K562 (cell line): ENCODE results near the gene SS18L1. TPM values are rescaled to one million over a fixed set of nuclear protein-coding genes. Genes with fewer than 3 reads are reported as not detected.

Experiments
- CHAMP1 ChIP-seq: fragments of 450-650 bp; IDR thresholded peaks from 2 replicates; pipeline ENCODE4 v1.6.1; 2016; ENCODE audit warnings: mild to moderate bottlenecking
- ERF ChIP-seq: fragments of 450-650 bp; formaldehyde crosslinking; IDR thresholded peaks from 2 replicates; pipeline ENCODE4 v1.4.0; 2020; ENCODE audit warnings: mild to moderate bottlenecking, mixed read lengths
- ETV5 ChIP-seq: sonication (generic); formaldehyde crosslinking; IDR thresholded peaks from 2 replicates; pipeline ENCODE4 v1.4.0; 2020; ENCODE audit warnings: low read depth, mild to moderate bottlenecking, missing genetic modification reagents
- L3MBTL2 ChIP-seq: fragments of 450-650 bp; IDR thresholded peaks from 2 replicates; pipeline ENCODE4 v1.6.1; 2016; ENCODE audit warnings: mild to moderate bottlenecking, moderate library complexity
- MYC ChIP-seq, 2 experiments: fragments of 250-450 bp in 1 of 2; sonication (Bioruptor Pico) in 1 of 2; IDR thresholded peaks; 2 replicates each; pipeline versions ENCODE4 v1.5.1 to v1.6.1; 2012 to 2021; ENCODE audit warnings: low read depth in 2 of 2, borderline replicate concordance in 1 of 2, improper control_type of control experiment in 1 of 2, low read length in 1 of 2, mild to moderate bottlenecking in 1 of 2, moderate library complexity in 1 of 2
- RBFOX2 ChIP-seq: fragments of 200-400 bp; formaldehyde crosslinking; IDR thresholded peaks from 2 replicates; pipeline ENCODE4 v1.6.1; 2017; ENCODE audit warnings: low read depth, mild to moderate bottlenecking, low read length, moderate library complexity
- TSHZ1 ChIP-seq: fragments of 250-450 bp; sonication (Bioruptor Pico); IDR thresholded peaks from 2 replicates; pipeline ENCODE4 v1.4.0; 2020; ENCODE audit warnings: mild to moderate bottlenecking, moderate library complexity
- UBTF ChIP-seq, 2 experiments: IDR thresholded peaks; 2 replicates each; pipeline ENCODE4 v1.6.1; 2012; ENCODE audit warnings: improper control_type of control experiment in 2 of 2, low read depth in 2 of 2, low read length in 2 of 2, borderline replicate concordance in 1 of 2
- ZNF140 ChIP-seq: fragments of 250-450 bp; sonication (Bioruptor Pico); IDR thresholded peaks from 2 replicates; pipeline ENCODE4 v1.8.0; 2021; ENCODE audit warnings: moderate library complexity, mild to moderate bottlenecking, inconsistent platforms
- ZNF41 ChIP-seq: fragments of 250-450 bp; sonication (Bioruptor Pico); conservative IDR thresholded peaks from 2 replicates; pipeline ENCODE4 v1.4.0; 2020; ENCODE audit warnings: mild to moderate bottlenecking
- polyA plus RNA-seq, 8 experiments: library from polyadenylated mRNA; depleted of rRNA in 4 of 8; stranded (reverse) in 5 of 8; unstranded in 3 of 8; fragments of >200 nt; fragmentation: Nextera tagmentation in 2 of 8; fragmentation: Illumina TruSeq in 1 of 8; extraction: Ambion mirVana in 2 of 8; extraction: Trizol in 1 of 8; gene quantifications; 2 replicates each; pipeline versions ENCODE4 v1.2.1 to v1.2.3, GENCODE V29; 2011 to 2014; ENCODE audit warnings: inconsistent platforms in 1 of 8, missing spikeins in 1 of 8
- total RNA-seq, 7 experiments: library from RNA; depleted of rRNA in 6 of 7; stranded (reverse); fragments of >200 nt in 6 of 7; fragmentation: Illumina TruSeq in 2 of 7; extraction: Trizol in 2 of 7; gene quantifications; 2 replicates each; pipeline versions ENCODE4 v1.2.1 to v1.2.3, GENCODE V29; 2011 to 2021; ENCODE audit warnings: low replicate concordance in 1 of 7

SS18L1 gene
- total and polyA plus RNA-seq, 9 of the 15 experiments (the other 6 are each of a cell fraction or from before 2014, with no cell fraction given) = 2.7 to 28.3 (median 15.1) TPM

- TF ChIP-seq ETV5 (CRISPR knock-in tag) = no peak
- no peak for TF ChIP-seq ZNF140 (CRISPR knock-in tag)
- TF ChIP-seq TSHZ1 (CRISPR knock-in tag) = no peak
- peak; percentile 80 to 85; a peak in 2 of 4 replicates for TF ChIP-seq UBTF (IDR thresholded peaks at IDR 0.05; ENCODE audit: borderline replicate concordance in 1 of 2, low read depth in 2 of 2, low read length in 2 of 2)
- TF ChIP-seq ZNF41 (CRISPR knock-in tag) = no peak
- TF ChIP-seq RBFOX2 = peak; percentile 49
- 0 out of 2 replicates have a peak, but pooled peaks have one; percentile 9 for TF ChIP-seq L3MBTL2
- no peak for TF ChIP-seq CHAMP1
- TF ChIP-seq MYC (IDR thresholded peaks at IDR 0.05; ENCODE audit: low read depth, low read length) = no peak
- no peak for TF ChIP-seq MYC (CRISPR knock-in tag; IDR thresholded peaks at IDR 0.05; ENCODE audit: borderline replicate concordance, low read depth)
- 0 out of 2 replicates have a peak, but pooled peaks have one; percentile 16 for TF ChIP-seq ERF (CRISPR knock-in tag)
- TF ChIP-seq, all 486 proteins: peak for 24
Measured at GRCh38 chr20:62142252-62143080, 1.1 kb upstream of the SS18L1 start (continued).
